SU-DHL-6 (cell line): ENCODE measurements around the gene PTER.

Source experiments
- H2AFZ ChIP-seq: fragments of 200-600 bp; sonication (generic); 2 replicates; pipeline ENCODE4 v1.6.1; 2014; ENCODE audit warnings: low read depth, mild to moderate bottlenecking, moderate library complexity, mixed read lengths, antibody characterized with exemption, low read length; ENCODE audit not compliant: severe bottlenecking
- H3F3A ChIP-seq: fragments of 200-600 bp; shearing (Covaris generic); 2 replicates; pipeline ENCODE4 v1.6.0; 2016; ENCODE audit warnings: antibody characterized with exemption, mild to moderate bottlenecking; ENCODE audit not compliant: insufficient read depth
- H3K27ac ChIP-seq: fragments of 200-600 bp; sonication (generic); 2 replicates; pipeline ENCODE4 v1.5.1; 2016; ENCODE audit warnings: low read depth, mild to moderate bottlenecking, low read length, moderate library complexity, mixed read lengths
- H3K27me3 ChIP-seq: fragments of 200-600 bp; sonication (generic), shearing (Covaris generic); 2 replicates; pipeline ENCODE4 v1.6.0; 2014; ENCODE audit warnings: mild to moderate bottlenecking, low read length
- H3K36me3 ChIP-seq: fragments of 200-600 bp; sonication (generic); 2 replicates; pipeline ENCODE4 v1.6.1; 2014; ENCODE audit warnings: mild to moderate bottlenecking, low read length, mixed read lengths
- H3K4me2 ChIP-seq: fragments of 300-600, 200-600 bp; shearing (Covaris generic), sonication (generic); 2 replicates; pipeline ENCODE4 v1.6.0; 2014; ENCODE audit warnings: low read length, low read depth, mild to moderate bottlenecking; ENCODE audit not compliant: poor library complexity, severe bottlenecking
- H3K4me3 ChIP-seq: fragments of 200-600 bp; sonication (generic); 2 replicates; pipeline ENCODE4 v1.5.1; 2014; ENCODE audit warnings: antibody characterized with exemption, low read length, mild to moderate bottlenecking, mixed read lengths; ENCODE audit not compliant: insufficient read depth, poor library complexity, severe bottlenecking
- H3K79me2 ChIP-seq: fragments of 200-600 bp; sonication (generic); 2 replicates; pipeline ENCODE4 v1.6.1; 2014; ENCODE audit warnings: mild to moderate bottlenecking, low read length, moderate library complexity; ENCODE audit not compliant: insufficient read depth
- H3K9ac ChIP-seq: fragments of 200-600 bp; sonication (generic); 2 replicates; pipeline ENCODE4 v1.7.0; 2014; ENCODE audit warnings: mild to moderate bottlenecking, low read length
- H3K9me2 ChIP-seq: fragments of 200-600 bp; sonication (generic); replicated peaks from 2 replicates; pipeline ENCODE4 v1.6.1; 2014; ENCODE audit warnings: low read length; ENCODE audit not compliant: insufficient read depth
- H3K9me3 ChIP-seq: fragments of 200-600 bp; sonication (generic); 2 replicates; pipeline ENCODE4 v1.6.1; 2014; ENCODE audit warnings: low read length, mixed read lengths; ENCODE audit not compliant: insufficient read depth
- H4K20me1 ChIP-seq: fragments of 200-600 bp; sonication (generic); 2 replicates; pipeline ENCODE4 v1.6.1; 2014; ENCODE audit warnings: low read depth, mild to moderate bottlenecking, antibody characterized with exemption, low read length, moderate library complexity, mixed read lengths
- EZH2phosphoT487 ChIP-seq: fragments of 200-600 bp; sonication (generic), shearing (Covaris generic); conservative IDR thresholded peaks from 2 replicates; pipeline ENCODE4 v1.6.1; 2018; ENCODE audit warnings: mild to moderate bottlenecking, antibody characterized with exemption, low read length, moderate library complexity, mixed read lengths
- TF ChIP-seq, protein P1 (sequence below): fragments of 200-600 bp; sonication (generic); IDR thresholded peaks from one replicate; pipeline ENCODE4 v1.5.1; 2017; ENCODE audit warnings: antibody characterized with exemption, mild to moderate bottlenecking, low read length, moderate library complexity; ENCODE audit not compliant: insufficient read depth, poor library complexity, severe bottlenecking

Gene PTER

DNA sequence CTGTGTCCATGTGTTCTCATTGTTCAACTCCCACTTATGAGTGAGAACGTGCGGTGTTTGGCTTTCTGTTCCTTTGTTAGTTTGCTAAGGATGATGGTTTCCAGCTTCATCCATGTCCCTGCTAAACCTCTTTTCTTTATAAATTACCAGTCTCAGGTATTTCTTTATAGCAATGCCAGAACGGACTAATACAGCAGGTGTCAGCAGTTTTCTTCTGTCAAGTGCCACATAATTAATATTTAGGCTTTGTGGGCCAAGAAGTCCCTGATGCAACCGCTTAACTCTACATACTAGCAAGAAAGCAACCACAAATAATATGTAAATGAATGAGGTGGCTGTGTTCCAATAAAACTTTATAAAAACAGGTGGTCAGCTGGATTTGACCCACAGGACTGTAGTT lies 111.2 kb downstream of the PTER start:
- Histone ChIP-seq H3K27ac (no peak overlapping the region), H2AFZ (no peak overlapping the region), H3K27me3 (no peaks in the 10 kb centered on the region), H3F3A (no peaks in the 10 kb centered on the region), H3K4me3 (no peak overlapping the region), H3K36me3 (no peaks in the 10 kb centered on the region), H3K9me3 (no peaks in the 10 kb centered on the region), H3K4me2 (no peak overlapping the region), H4K20me1 (no peaks in the 10 kb centered on the region), H3K79me2 (no peaks in the 10 kb centered on the region), H3K9ac (no peak overlapping the region), H3K9me2 (no peaks in the 10 kb centered on the region)
- TF ChIP-seq, protein P1, sequence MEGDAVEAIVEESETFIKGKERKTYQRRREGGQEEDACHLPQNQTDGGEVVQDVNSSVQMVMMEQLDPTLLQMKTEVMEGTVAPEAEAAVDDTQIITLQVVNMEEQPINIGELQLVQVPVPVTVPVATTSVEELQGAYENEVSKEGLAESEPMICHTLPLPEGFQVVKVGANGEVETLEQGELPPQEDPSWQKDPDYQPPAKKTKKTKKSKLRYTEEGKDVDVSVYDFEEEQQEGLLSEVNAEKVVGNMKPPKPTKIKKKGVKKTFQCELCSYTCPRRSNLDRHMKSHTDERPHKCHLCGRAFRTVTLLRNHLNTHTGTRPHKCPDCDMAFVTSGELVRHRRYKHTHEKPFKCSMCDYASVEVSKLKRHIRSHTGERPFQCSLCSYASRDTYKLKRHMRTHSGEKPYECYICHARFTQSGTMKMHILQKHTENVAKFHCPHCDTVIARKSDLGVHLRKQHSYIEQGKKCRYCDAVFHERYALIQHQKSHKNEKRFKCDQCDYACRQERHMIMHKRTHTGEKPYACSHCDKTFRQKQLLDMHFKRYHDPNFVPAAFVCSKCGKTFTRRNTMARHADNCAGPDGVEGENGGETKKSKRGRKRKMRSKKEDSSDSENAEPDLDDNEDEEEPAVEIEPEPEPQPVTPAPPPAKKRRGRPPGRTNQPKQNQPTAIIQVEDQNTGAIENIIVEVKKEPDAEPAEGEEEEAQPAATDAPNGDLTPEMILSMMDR: no peak
- no peak for TF ChIP-seq EZH2phosphoT487

DNA sequence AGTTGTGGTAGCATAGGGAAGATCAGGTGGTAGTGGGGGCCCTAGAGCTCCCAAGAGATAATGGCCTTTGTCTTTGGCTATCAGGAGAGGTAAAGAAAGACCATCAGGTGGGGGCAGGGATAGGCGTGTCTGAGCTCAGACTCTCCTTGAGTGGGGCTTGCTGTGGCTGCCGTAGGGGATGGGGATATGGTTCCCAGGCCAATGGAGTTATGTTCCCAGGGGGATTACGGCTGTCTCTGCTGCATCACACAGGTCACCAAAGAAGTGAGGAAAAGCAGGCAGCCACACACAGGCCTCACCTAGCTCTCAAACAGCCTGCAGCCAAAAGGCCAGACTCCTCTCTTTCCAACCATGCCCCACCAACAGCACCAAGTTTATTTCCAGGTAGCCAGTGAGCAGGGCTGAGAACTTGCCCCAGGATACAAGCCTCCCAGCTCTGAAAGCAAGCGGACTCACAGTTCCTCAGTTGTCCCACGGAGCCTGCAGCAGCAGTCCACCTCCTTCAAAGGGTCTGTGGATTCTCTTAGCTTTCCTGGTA lies 122.5 kb downstream of the PTER start:
- no peak overlapping the region for H3K4me2 ChIP-seq
- no peaks in the 10 kb centered on the region for H3K27me3 ChIP-seq
- H3K4me3 ChIP-seq: no peak overlapping the region
- H3F3A ChIP-seq: no peaks in the 10 kb centered on the region
- H3K9me3 ChIP-seq: no peaks in the 10 kb centered on the region
- no peaks in the 10 kb centered on the region for H4K20me1 ChIP-seq
- no peaks in the 10 kb centered on the region for H3K79me2 ChIP-seq
- no peak for TF ChIP-seq EZH2phosphoT487
- TF ChIP-seq, protein P1: no peak
- H2AFZ ChIP-seq: no peak overlapping the region
- no peak overlapping the region for H3K27ac ChIP-seq
- no peaks in the 10 kb centered on the region for H3K36me3 ChIP-seq
- H3K9me2 ChIP-seq: no peaks in the 10 kb centered on the region
- H3K9ac ChIP-seq: no peak overlapping the region

DNA sequence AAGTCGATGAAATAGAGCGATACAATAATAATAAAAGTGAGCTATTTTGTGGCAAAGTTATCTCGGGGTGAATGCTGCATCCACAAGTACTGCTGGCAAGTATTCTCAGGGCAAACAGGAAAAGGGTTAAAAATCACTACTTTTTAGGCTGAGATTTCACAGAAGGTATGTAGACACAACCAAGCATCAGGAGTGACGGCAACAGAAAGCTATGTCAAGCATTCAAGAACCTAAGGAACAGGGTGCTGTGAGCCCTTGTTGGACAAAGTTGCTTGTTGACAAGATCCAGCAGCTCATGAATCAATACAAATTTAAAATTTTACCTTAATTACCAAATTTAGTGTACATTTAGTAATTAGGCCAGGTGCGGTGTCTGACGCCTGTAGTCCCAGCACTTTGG lies 126.1 kb downstream of the PTER start:
- no peak for TF ChIP-seq EZH2phosphoT487
- TF ChIP-seq, protein P1: no peak
- Histone ChIP-seq H3K9me2 (no peaks in the 10 kb centered on the region), H3K4me2 (no peak overlapping the region), H3K27ac (no peak overlapping the region), H3K9ac (no peak overlapping the region), H3K9me3 (no peaks in the 10 kb centered on the region), H3F3A (no peaks in the 10 kb centered on the region), H3K79me2 (no peaks in the 10 kb centered on the region), H3K4me3 (no peak overlapping the region), H2AFZ (no peak overlapping the region), H3K36me3 (no peaks in the 10 kb centered on the region), H4K20me1 (no peaks in the 10 kb centered on the region), H3K27me3 (no peaks in the 10 kb centered on the region)
